PC-3 (cell line): ENCODE data around the gene ZSCAN29. TPM values are rescaled to one million over a fixed set of nuclear protein-coding genes. Genes with fewer than 3 reads are reported as not detected.

ENCODE experiments used
- ATAC-seq: fragments of 200-7000 bp; cut with Tn5 transposase; 2 replicates; pipeline ENCODE4 v1.9.1; 2020; ENCODE audit warnings: mild to moderate bottlenecking, moderate library complexity
- BruUV-seq: library from RNA; stranded (reverse); fragments of 400-500 nt; replicated peaks from 2 replicates; lab custom pipeline; 2021; lab: Mats Ljungman, UMichigan
- CTCF ChIA-PET: fragments of 300-600 bp; sonication (Branson Sonifier 250); formaldehyde crosslinking; loops from one replicate; lab custom pipeline; 2022; ENCODE audit warnings: antibody characterized with exemption; lab: Charles Lee
- POLR2A ChIA-PET: fragments of 300-600 bp; sonication (Branson Sonifier 250); formaldehyde crosslinking; loops from one replicate; lab custom pipeline; 2022; ENCODE audit warnings: antibody characterized with exemption; ENCODE audit not compliant: unreplicated experiment; lab: Charles Lee
- DNase-seq: peaks from one replicate; pipeline ENCODE4 v3.0.0-alpha.2; 2015
- H2AFZ ChIP-seq: fragments of 300-600 bp; sonication (generic); 2 replicates; pipeline ENCODE4 v1.6.0; 2016; ENCODE audit warnings: antibody characterized with exemption, low read length
- H3F3A ChIP-seq: fragments of 300-600 bp; sonication (generic); one replicate; pipeline ENCODE4 v1.6.0; 2017; ENCODE audit warnings: antibody characterized with exemption, low read length, control low read depth, mild to moderate bottlenecking; ENCODE audit not compliant: unreplicated experiment
- H3K27ac ChIP-seq: fragments of 300-600 bp; sonication (generic); 2 replicates; pipeline ENCODE4 v1.5.1; 2016; ENCODE audit warnings: mild to moderate bottlenecking, low read length
- H3K27me3 ChIP-seq: fragments of 300-600 bp; sonication (generic); 2 replicates; pipeline ENCODE4 v1.6.1; 2016; ENCODE audit warnings: low read length, mixed read lengths
- H3K36me3 ChIP-seq: fragments of 300-600 bp; sonication (generic); 2 replicates; pipeline ENCODE4 v1.6.1; 2016; ENCODE audit warnings: low read depth, mixed run types, low read length, mixed read lengths
- H3K4me1 ChIP-seq: fragments of 300-600 bp; sonication (generic); 2 replicates; pipeline ENCODE4 v1.5.1; 2016; ENCODE audit warnings: low read length; ENCODE audit not compliant: insufficient read depth
- H3K4me2 ChIP-seq: fragments of 300-600 bp; sonication (generic); 2 replicates; pipeline ENCODE4 v1.6.0; 2016; ENCODE audit warnings: low read length
- H3K4me3 ChIP-seq: fragments of 300-600 bp; sonication (generic); 2 replicates; pipeline ENCODE4 v1.5.1; 2016; ENCODE audit warnings: mild to moderate bottlenecking, low read length, mixed read lengths
- H3K79me2 ChIP-seq: fragments of 300-600 bp; sonication (generic); 2 replicates; pipeline ENCODE4 v1.6.1; 2017; ENCODE audit warnings: low read length, mixed read lengths
- H3K9ac ChIP-seq: fragments of 300-600 bp; sonication (generic); 2 replicates; pipeline ENCODE4 v1.6.0; 2016; ENCODE audit warnings: mild to moderate bottlenecking, low read length
- H3K9me2 ChIP-seq: fragments of 300-600 bp; sonication (generic); replicated peaks from 2 replicates; pipeline ENCODE4 v1.6.1; 2016; ENCODE audit warnings: mixed run types, low read length, mixed read lengths
- H3K9me3 ChIP-seq: fragments of 300-600 bp; sonication (generic); 2 replicates; pipeline ENCODE4 v1.6.1; 2016; ENCODE audit warnings: low read length, mixed read lengths
- H4K20me1 ChIP-seq: fragments of 300-600 bp; sonication (generic); 2 replicates; pipeline ENCODE4 v1.6.1; 2016; ENCODE audit warnings: low read length, mixed read lengths
- CTCF ChIP-seq: fragments of 300-600 bp; sonication (generic); conservative IDR thresholded peaks from 2 replicates; pipeline ENCODE4 v1.5.1; 2017; ENCODE audit warnings: antibody characterized with exemption, low read depth, mild to moderate bottlenecking, low read length
- EZH2 ChIP-seq: fragments of 300-600 bp; sonication (generic); IDR thresholded peaks from one replicate; pipeline ENCODE4 v1.6.1; 2017; ENCODE audit warnings: antibody characterized with exemption, mild to moderate bottlenecking, low read length; ENCODE audit not compliant: unreplicated experiment
- EZH2phosphoT487 ChIP-seq: fragments of 300-600 bp; sonication (generic); IDR thresholded peaks from 2 replicates; pipeline ENCODE4 v1.6.1; 2018; ENCODE audit warnings: mild to moderate bottlenecking, antibody characterized with exemption, low read length, borderline replicate concordance
- intact Hi-C: fragments of 100-400 bp; cut with micrococcal nuclease; formaldehyde crosslinking; loops from 2 replicates; pipeline ENCODE4 v1.9.0; 2023
- total RNA-seq: library from RNA; depleted of rRNA; stranded (reverse); fragments of >200 nt; gene quantifications from 2 replicates; pipeline ENCODE4 v1.2.3, GENCODE V29; 2014

Gene ZSCAN29
- total RNA-seq, 1 experiment from 2014 or later, result 28.0 TPM

GRCh38 chr15:43352693-43353382 lies 18.0 kb downstream of the ZSCAN29 start:
- no peaks in the 10 kb centered on the region for H3K9me3 ChIP-seq
- intact Hi-C loops, result no loop called here
- no peaks in the 10 kb centered on the region for H3K9me2 ChIP-seq
- POLR2A ChIA-PET, result no interaction called here
- no peaks in the 10 kb centered on the region for H3K79me2 ChIP-seq
- no peak for DNase-seq
- no TSS peak for BruUV-seq
- TF ChIP-seq EZH2 (no peak), CTCF (no peak), EZH2phosphoT487 (no peak)
- no peak overlapping the region for H3K4me2 ChIP-seq
- no peaks in the 10 kb centered on the region for H4K20me1 ChIP-seq
- H3K4me3 ChIP-seq, result no peak overlapping the region
- H3K27ac ChIP-seq, result no peak overlapping the region
- H2AFZ ChIP-seq, result no peak overlapping the region
- CTCF ChIA-PET, result no interaction called here
- H3F3A ChIP-seq, result no peaks in the 10 kb centered on the region
- H3K27me3 ChIP-seq, result no peaks in the 10 kb centered on the region
- H3K9ac ChIP-seq, result no peak overlapping the region
- H3K36me3 ChIP-seq, result no peaks in the 10 kb centered on the region; the same call in 1 of the 2 replicates
- no peak for ATAC-seq
- H3K4me1 ChIP-seq, result no peaks in the 10 kb centered on the region

- no peaks in the 10 kb centered on the region for H4K20me1 ChIP-seq
- H3K9me3 ChIP-seq, result no peaks in the 10 kb centered on the region
- H2AFZ ChIP-seq, result no peak overlapping the region
- H3F3A ChIP-seq, result no peaks in the 10 kb centered on the region
- TF ChIP-seq EZH2 (no peak), CTCF (no peak), EZH2phosphoT487 (no peak)
- H3K27ac ChIP-seq, result no peak overlapping the region
- no peaks in the 10 kb centered on the region for H3K4me1 ChIP-seq
- H3K27me3 ChIP-seq, result no peaks in the 10 kb centered on the region
- no peak overlapping the region for H3K9ac ChIP-seq
- ATAC-seq (peak; percentile 54), DNase-seq (no peak)
- CTCF ChIA-PET, result no interaction called here
- BruUV-seq, result no TSS peak
- no peaks in the 10 kb centered on the region for H3K79me2 ChIP-seq
- 0 out of 2 replicates have a peak, but pooled peaks cover 3% of the 10 kb centered on the region for H3K36me3 ChIP-seq
- H3K9me2 ChIP-seq, result no peaks in the 10 kb centered on the region
- H3K4me2 ChIP-seq, result no peak overlapping the region
- intact Hi-C loops, result no loop called here
- POLR2A ChIA-PET, result interaction anchor here (0.6 kb wide), 1 partner anchor 24 kb away, joined by 7 read pairs; the partner anchor contains the start of genes TUBGCP4 and ZSCAN29
- no peak overlapping the region for H3K4me3 ChIP-seq
These were observed 23.7 kb downstream of the ZSCAN29 start for GRCh38 chr15:43347114-43347513.

GRCh38 chr15:43346305-43346704 lies 24.5 kb downstream of the ZSCAN29 start:
- DNase-seq (peak; percentile 23), ATAC-seq (0 out of 2 replicates have a peak, but pooled peaks have one; percentile 43)
- Histone ChIP-seq H3K4me3 (no peak overlapping the region), H2AFZ (no peak overlapping the region), H3K9me3 (no peaks in the 10 kb centered on the region), H3K36me3 (0 out of 2 replicates have a peak, but pooled peaks cover 3% of the 10 kb centered on the region), H3K27me3 (no peaks in the 10 kb centered on the region), H3K27ac (no peak overlapping the region), H3F3A (no peaks in the 10 kb centered on the region), H3K9ac (no peak overlapping the region), H4K20me1 (no peaks in the 10 kb centered on the region), H3K4me2 (no peak overlapping the region), H3K79me2 (no peaks in the 10 kb centered on the region), H3K9me2 (no peaks in the 10 kb centered on the region), H3K4me1 (no peaks in the 10 kb centered on the region)
- ChIA-PET POLR2A (no interaction called here), CTCF (no interaction called here)
- BruUV-seq, result no TSS peak
- no peak for TF ChIP-seq EZH2
- no peak; the same call in 1 of the 2 replicates for TF ChIP-seq CTCF
- TF ChIP-seq EZH2phosphoT487, result no peak
- intact Hi-C loops, result no loop called here
